ENCODE data around the gene MAGEA4.
A peak's percentile ranks its signal among the peaks of the same experiment; 100 is the strongest.

Gene MAGEA4

DNA sequence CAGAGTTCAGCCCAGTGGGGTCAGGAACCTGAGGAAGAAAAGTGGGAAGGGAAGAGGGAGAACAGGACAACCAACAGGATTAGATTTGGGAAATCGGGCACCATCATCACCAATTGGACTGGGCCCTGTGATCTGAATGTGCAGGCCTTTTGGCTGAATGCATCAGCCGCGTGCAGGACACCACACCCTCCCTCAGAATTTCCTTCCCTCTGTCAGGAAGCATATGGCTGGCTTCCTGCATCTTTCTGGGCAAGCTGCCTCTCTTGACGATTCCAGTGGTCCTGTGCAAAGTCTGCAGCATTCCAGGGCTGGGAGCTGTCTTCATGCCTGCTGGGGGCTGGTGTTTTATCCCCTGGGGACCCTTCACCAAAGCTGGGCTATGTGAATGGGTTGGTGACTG lies 16.4 kb downstream of the MAGEA4 start:
- DNase-seq (ENCODE audit: low spot score): no peak

DNA sequence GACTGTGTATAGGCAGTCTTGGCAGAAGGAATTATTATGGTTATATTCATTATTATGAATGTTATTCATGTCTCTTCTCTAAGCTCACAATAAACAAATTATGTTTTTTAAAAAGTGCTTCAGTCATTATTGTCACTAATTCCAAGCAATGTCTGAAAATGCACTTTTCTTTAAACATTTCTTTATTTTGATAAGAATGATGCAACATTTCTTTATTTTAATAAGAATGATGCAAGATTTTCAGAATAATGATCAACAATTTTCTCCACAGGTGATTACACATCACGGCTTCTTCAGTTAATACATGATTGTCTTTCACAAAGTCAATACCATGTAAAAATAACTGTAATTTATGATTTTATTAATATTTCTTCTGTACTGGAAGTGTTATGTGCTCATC lies 22.7 kb downstream of the MAGEA4 start:
- no peak for DNase-seq (ENCODE audit: low spot score)

GRCh38 chrX:151938172-151938571 lies 25.5 kb downstream of the MAGEA4 start:
- DNase-seq (ENCODE audit: low spot score): no peak

DNA sequence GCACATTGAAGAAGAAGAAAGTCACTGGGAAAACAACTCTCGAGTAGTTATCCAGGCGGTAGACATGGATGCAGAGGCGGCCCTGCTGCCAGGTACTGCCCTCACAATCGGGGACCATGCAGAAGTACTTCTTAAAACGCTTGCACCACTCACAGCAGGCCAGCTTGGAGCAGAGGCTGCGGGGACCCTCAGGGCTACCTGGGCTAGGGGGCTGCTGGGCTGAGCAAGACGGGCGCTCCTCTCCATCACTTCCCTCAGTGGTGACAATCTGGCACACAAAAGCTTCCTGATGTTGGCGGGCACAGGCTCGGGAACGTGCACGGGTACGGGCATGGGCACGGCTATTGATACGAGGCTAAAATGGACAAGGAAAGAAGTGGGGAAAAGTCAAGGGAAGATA lies 42.0 kb downstream of the MAGEA4 start:
- DNase-seq (ENCODE audit: low spot score): no peak

GRCh38 chrX:151958101-151958500 lies 45.4 kb downstream of the MAGEA4 start:
- DNase-seq (ENCODE audit: low spot score): no peak

GRCh38 chrX:151962034-151962433 lies 49.3 kb downstream of the MAGEA4 start:
- DNase-seq (ENCODE audit: low spot score): no peak

GRCh38 chrX:151966236-151966635 lies 53.5 kb downstream of the MAGEA4 start:
- no peak for DNase-seq (ENCODE audit: low spot score)

DNA sequence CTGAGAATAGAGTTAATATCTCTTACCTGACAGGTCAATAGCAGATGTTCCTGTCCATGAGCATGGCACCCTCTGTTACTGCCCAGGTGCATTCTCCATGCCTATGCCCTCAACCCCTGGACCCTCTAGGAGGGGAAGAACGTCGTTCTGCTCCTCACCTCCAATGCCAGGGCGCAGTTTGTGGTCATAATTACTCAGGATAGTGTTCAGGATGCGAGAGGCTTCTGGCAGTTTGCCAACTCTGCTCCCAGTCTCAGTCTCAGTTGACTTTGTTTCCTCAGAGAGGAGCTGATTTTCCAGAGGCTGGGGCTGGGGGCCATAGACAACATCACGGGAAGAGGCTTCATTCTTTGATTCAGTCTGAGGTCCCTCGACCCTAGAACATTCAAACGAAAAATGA lies 57.3 kb downstream of the MAGEA4 start:
- no peak for DNase-seq (ENCODE audit: low spot score)

- no peak for DNase-seq (ENCODE audit: low spot score)
These were observed 58.0 kb downstream of the MAGEA4 start for GRCh38 chrX:151970661-151971060.

DNA sequence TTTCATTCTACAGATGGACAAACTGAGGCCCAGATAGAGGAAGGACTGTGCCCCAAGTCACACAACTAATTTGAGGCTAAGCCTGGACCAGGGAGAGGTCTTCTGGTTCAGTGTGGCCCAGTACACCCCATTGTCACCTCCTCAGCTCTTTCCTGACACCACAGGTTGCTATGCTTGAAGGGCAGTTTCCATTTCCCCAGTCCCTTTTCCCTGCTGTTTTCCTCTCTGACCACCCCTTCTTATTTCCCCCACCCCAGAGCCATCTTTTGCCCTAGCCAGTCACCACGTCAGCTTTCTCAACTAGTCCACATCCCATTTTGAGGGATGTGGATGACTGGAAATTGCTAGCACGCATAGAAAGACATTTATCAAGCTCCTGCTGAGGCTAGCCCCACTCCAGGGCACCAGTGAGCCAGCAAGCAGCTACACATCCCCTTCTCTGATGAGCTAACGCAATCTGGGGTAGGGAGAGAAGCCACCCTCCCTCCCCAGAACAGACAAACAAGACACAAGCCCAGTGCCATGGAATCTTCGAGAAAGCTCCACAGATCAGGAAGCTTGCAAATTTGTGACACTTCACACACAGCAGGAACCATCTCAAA lies 60.5 kb downstream of the MAGEA4 start:
- no peak for DNase-seq (ENCODE audit: low spot score)

GRCh38 chrX:151973851-151974335 lies 61.2 kb downstream of the MAGEA4 start:
- DNase-seq (ENCODE audit: low spot score): peak; percentile 14
